ENCODE measurements around the gene TRIO. TPM values are rescaled to one million over a fixed set of nuclear protein-coding genes. Genes with fewer than 3 reads are reported as not detected.

Gene TRIO
- total and polyA plus RNA-seq, 11 donors, result 35.2 to 99.1 (median 58.4) TPM

- 72 to 85% (median 79%) methylated on average over 2 of the region's 2 CpGs for WGBS, 4 donors
- ATAC-seq, result no peak
- H3K9me3 ChIP-seq, result peaks cover 0 to 8% (median 0%) of the 10 kb centered on the region in 12 donors
- DNase-seq, result no peak
- H3K27ac ChIP-seq, result no peak overlapping the region
- intact Hi-C loops (cut with DNase I), result loop anchor here in 5 of 10 donors (10.0 kb wide), 3 partner anchors 107 to 553 kb away; no protein-coding TSS in a partner anchor
- no peaks in the 10 kb centered on the region for H3K27me3 ChIP-seq
- H3K4me3 ChIP-seq, result no peak overlapping the region
- H3K36me3 ChIP-seq, result no peaks in the 10 kb centered on the region
- no peak for TF ChIP-seq CTCF (IDR thresholded peaks at IDR 0.05)
- no peak for TF ChIP-seq POLR2A (IDR thresholded peaks at IDR 0.05)
- H3K4me1 ChIP-seq, result peaks cover 0 to 7% (median 0%) of the 10 kb centered on the region in 12 donors
Observed at GRCh38 chr5:14101922-14102321, 41.2 kb upstream of the TRIO start.

GRCh38 chr5:14102666-14103065, 40.5 kb upstream of the TRIO start:
- TF ChIP-seq POLR2A (IDR thresholded peaks at IDR 0.05), result no peak
- no peak for TF ChIP-seq CTCF (IDR thresholded peaks at IDR 0.05)
- intact Hi-C loops (cut with DNase I), result loop anchor here in 5 of 10 donors (10.0 kb wide), 3 partner anchors 108 to 552 kb away; no protein-coding TSS in a partner anchor
- no peak overlapping the region for H3K27ac ChIP-seq
- peaks cover 0 to 8% (median 0%) of the 10 kb centered on the region in 12 donors for H3K9me3 ChIP-seq
- 82 to 90% (median 87%) methylated on average over 1 of the region's 1 CpG for WGBS, 4 donors
- no peak for ATAC-seq
- peaks cover 0 to 7% (median 0%) of the 10 kb centered on the region in 12 donors for H3K4me1 ChIP-seq
- H3K36me3 ChIP-seq, result no peaks in the 10 kb centered on the region
- no peaks in the 10 kb centered on the region for H3K27me3 ChIP-seq
- H3K4me3 ChIP-seq, result no peak overlapping the region
- no peak for DNase-seq

- ATAC-seq (no peak), DNase-seq (peak in 1 of 5 donors; percentile 30)
- intact Hi-C loops (cut with DNase I), result loop anchor here in 9 of 10 donors (5.0 to 10.0 kb wide), 9 partner anchors 36 to 549 kb away; partner anchors contain the start of gene TRIO (in 2 of the 9)
- TF ChIP-seq CTCF (IDR thresholded peaks at IDR 0.05) (no peak), POLR2A (IDR thresholded peaks at IDR 0.05) (no peak)
- H3K4me1 ChIP-seq, result peaks cover 0 to 20% (median 5%) of the 10 kb centered on the region in 12 donors
- H3K4me3 ChIP-seq, result no peak overlapping the region
- H3K27me3 ChIP-seq, result no peaks in the 10 kb centered on the region
- 29 to 59% (median 43%) methylated on average over 2 of the region's 2 CpGs for WGBS, 4 donors
- H3K9me3 ChIP-seq, result peaks cover 0 to 8% (median 0%) of the 10 kb centered on the region in 12 donors
- H3K36me3 ChIP-seq, result no peaks in the 10 kb centered on the region
- no peak overlapping the region for H3K27ac ChIP-seq
Observed at GRCh38 chr5:14105718-14106410, 37.3 kb upstream of the TRIO start.

GRCh38 chr5:14107536-14107935, 35.6 kb upstream of the TRIO start:
- 78 to 84% (median 79%) methylated on average over 8 of the region's 8 CpGs for WGBS, 4 donors
- Histone ChIP-seq H3K4me3 (no peak overlapping the region), H3K27me3 (no peaks in the 10 kb centered on the region), H3K4me1 (peaks cover 0 to 20% (median 5%) of the 10 kb centered on the region in 12 donors), H3K27ac (no peak overlapping the region), H3K9me3 (peaks cover 0 to 5% (median 0%) of the 10 kb centered on the region in 12 donors), H3K36me3 (no peaks in the 10 kb centered on the region)
- ATAC-seq (no peak), DNase-seq (no peak)
- intact Hi-C loops (cut with DNase I), result loop anchor here in 9 of 10 donors (5.0 to 10.0 kb wide), 9 partner anchors 35 to 547 kb away; partner anchors contain the start of gene TRIO (in 2 of the 9)
- TF ChIP-seq CTCF (IDR thresholded peaks at IDR 0.05) (no peak), POLR2A (IDR thresholded peaks at IDR 0.05) (no peak)
